ENCODE data around the gene KRTAP13-2. TPM values are rescaled to one million over a fixed set of nuclear protein-coding genes. Genes with fewer than 3 reads are reported as not detected.

The KRTAP13-2 gene
- total and polyA plus RNA-seq, 2 of the 8 experiments (the other 6 are each of a cell fraction or from before 2014, with no cell fraction given), result not detected

- H3K23me2 ChIP-seq (ENCODE audit: low read depth, low read length), result no peaks in the 10 kb centered on the region
- H3K9ac ChIP-seq (replicated peaks in 1 of 4; ENCODE audit: extremely low read depth in 1 of 4, low read depth in 3 of 4, low read length in 3 of 4), result no peak overlapping the region
- ChIA-PET POLR2A (ENCODE audit: partially characterized antibody) (no interaction called here), CTCF (ENCODE audit: partially characterized antibody) (interaction anchor here (0.9 to 3.3 kb wide), 2 partner anchors 8 to 12 kb away, joined by 3 to 12 read pairs; no protein-coding TSS in a partner anchor)
- FAIRE-seq, result no peak
- no peak overlapping the region for H3K56ac ChIP-seq (replicated peaks; ENCODE audit: insufficient read length, low read depth, low read length)
- no peak overlapping the region for H2BK120ac ChIP-seq (replicated peaks; ENCODE audit: low read depth, low read length)
- H3K36me3 ChIP-seq (ENCODE audit: control insufficient read depth in 2 of 4, insufficient read depth in 4 of 4, low read length in 3 of 4), result no peaks in the 10 kb centered on the region
- no peak overlapping the region for H4K5ac ChIP-seq (ENCODE audit: insufficient read length, low read depth, low read length)
- no peaks in the 10 kb centered on the region for H3K9me3 ChIP-seq (ENCODE audit: insufficient read depth in 2 of 2, low read depth in 1 of 2, low read length in 1 of 2)
- H4K20me1 ChIP-seq (replicated peaks in 1 of 2; ENCODE audit: control insufficient read depth in 1 of 2, insufficient read depth in 2 of 2, low read length in 2 of 2), result no peaks in the 10 kb centered on the region
- no peak overlapping the region for H3K4ac ChIP-seq (replicated peaks; ENCODE audit: insufficient read length, low read depth, low read length)
- DNase-seq (ENCODE audit: low read depth in 1 of 2, low spot score in 2 of 2), result no peak
- H3K14ac ChIP-seq (ENCODE audit: insufficient read length), result no peak overlapping the region
- no peak overlapping the region for H3K27ac ChIP-seq (ENCODE audit: low read depth, low read length)
- no peak overlapping the region for H3K4me2 ChIP-seq (ENCODE audit: insufficient read depth in 1 of 2, low read depth in 2 of 2, low read length in 2 of 2)
- H4K8ac ChIP-seq (ENCODE audit: extremely low read depth, insufficient read depth, low read length), result no peak overlapping the region
- no peaks in the 10 kb centered on the region for H3K79me2 ChIP-seq (ENCODE audit: control insufficient read depth in 1 of 2, insufficient read depth in 2 of 2, low read length in 2 of 2)
- no peak overlapping the region for H2BK20ac ChIP-seq (ENCODE audit: low read length)
- no peaks in the 10 kb centered on the region for H3K4me1 ChIP-seq (replicated peaks in 1 of 4; ENCODE audit: control insufficient read depth in 3 of 4, insufficient read depth in 4 of 4, low read length in 3 of 4)
- no peak overlapping the region for H2BK5ac ChIP-seq (ENCODE audit: low read depth, low read length)
- no peak overlapping the region for H2BK12ac ChIP-seq (ENCODE audit: low read depth, low read length)
- no peak overlapping the region for H2AK5ac ChIP-seq (ENCODE audit: low read depth, low read length)
- no peaks in the 10 kb centered on the region for H3K79me1 ChIP-seq (ENCODE audit: low read depth, low read length)
- no peak overlapping the region for H3K18ac ChIP-seq (ENCODE audit: extremely low read depth, low read length)
- H2BK15ac ChIP-seq (ENCODE audit: low read length), result no peak overlapping the region
- H3K27me3 ChIP-seq (replicated peaks in 1 of 4; ENCODE audit: control insufficient read depth in 3 of 4, extremely low read depth in 1 of 4, insufficient read depth in 3 of 4, low read length in 3 of 4), result no peaks in the 10 kb centered on the region
- no peak overlapping the region for H3K23ac ChIP-seq (ENCODE audit: insufficient read length)
- H4K91ac ChIP-seq (replicated peaks; ENCODE audit: insufficient read length, low read length), result no peak overlapping the region
- H2AFZ ChIP-seq (ENCODE audit: low read length), result no peak overlapping the region
- no peak overlapping the region for H3K4me3 ChIP-seq (ENCODE audit: extremely low read depth in 1 of 4, insufficient read depth in 2 of 4, low read depth in 3 of 4, low read length in 4 of 4)
- WGBS, 2 experiments (ENCODE audit: extremely low coverage in 1 of 2, insufficient coverage in 1 of 2, insufficient read length in 1 of 2, insufficient replicate concordance in 2 of 2, low coverage in 1 of 2, low lambda C conversion rate in 2 of 2, missing lambda C conversion rate in 1 of 2), result 94% methylated on average over 2 of the region's 2 CpGs; no CpG with 5 or more reads in 1 of the 2 experiments
- TF ChIP-seq SP4 (IDR thresholded peaks at IDR 0.05; ENCODE audit: low read length), result no peak
- TF ChIP-seq BCL11A (IDR thresholded peaks at IDR 0.05; ENCODE audit: low read depth in 2 of 2, low read length in 2 of 2), result no peak
- no peak for TF ChIP-seq GTF2F1 (IDR thresholded peaks at IDR 0.05; ENCODE audit: borderline replicate concordance, low read depth, low read length)
- TF ChIP-seq YY1 (IDR thresholded peaks at IDR 0.05; ENCODE audit: low read depth, low read length), result no peak
- TF ChIP-seq HDAC6 (IDR thresholded peaks at IDR 0.05; ENCODE audit: low read depth, low read length), result no peak
- TF ChIP-seq KDM1A (IDR thresholded peaks at IDR 0.05; ENCODE audit: borderline replicate concordance, low read length), result no peak
- TF ChIP-seq KDM5A (IDR thresholded peaks at IDR 0.05; ENCODE audit: low read length), result no peak
- TF ChIP-seq POLR2AphosphoS5 (IDR thresholded peaks at IDR 0.05; ENCODE audit: low read depth, low read length), result no peak
- no peak for TF ChIP-seq MAX (IDR thresholded peaks at IDR 0.05)
- TF ChIP-seq RAD21 (IDR thresholded peaks at IDR 0.05 in 1 of 2, conservative IDR thresholded peaks at IDR 0.05 in 1 of 2; ENCODE audit: low read depth in 2 of 2, low read length in 2 of 2), result no peak
- no peak for TF ChIP-seq HDAC2 (IDR thresholded peaks at IDR 0.05; ENCODE audit: borderline replicate concordance in 1 of 2, low read depth in 2 of 2, low read length in 2 of 2)
- TF ChIP-seq NRF1 (IDR thresholded peaks at IDR 0.05; ENCODE audit: low read depth, low read length), result no peak
- no peak for TF ChIP-seq TAF7 (optimal IDR thresholded peaks at IDR 0.05; ENCODE audit: borderline replicate concordance, low read depth, low read length)
- TF ChIP-seq ZNF274 (IDR thresholded peaks at IDR 0.05; ENCODE audit: borderline replicate concordance, extremely low read depth, low read length), result no peak
- TF ChIP-seq CHD2 (IDR thresholded peaks at IDR 0.05; ENCODE audit: low read length), result no peak
Measured at GRCh38 chr21:30332681-30333080, 39.4 kb downstream of the KRTAP13-2 start.

Data from H1 (cell line).